HepG2 (cell line): ENCODE measurements around the gene SLFNL1. TPM values are rescaled to one million over a fixed set of nuclear protein-coding genes. Genes with fewer than 3 reads are reported as not detected.

Source experiments
- ARID4A ChIP-seq: sonication (generic); formaldehyde crosslinking; IDR thresholded peaks from 2 replicates; pipeline ENCODE4 v1.5.0; 2020; ENCODE audit warnings: mild to moderate bottlenecking, missing genetic modification reagents, borderline replicate concordance
- ATF7-NPFF ChIP-seq: sonication (generic); formaldehyde crosslinking; IDR thresholded peaks from 2 replicates; pipeline ENCODE4 v1.8.1; 2023; ENCODE audit warnings: mild to moderate bottlenecking, low read depth, missing genetic modification reagents, moderate library complexity
- GATA4 ChIP-seq: sonication (generic); IDR thresholded peaks from 2 replicates; pipeline ENCODE4 v1.6.1; 2016; ENCODE audit warnings: antibody characterized with exemption, low read depth, borderline replicate concordance
- KMT2B ChIP-seq: IDR thresholded peaks from 2 replicates; pipeline ENCODE4 v1.6.1; 2016; ENCODE audit warnings: missing genetic modification reagents, missing compliant biosample characterization
- NCOA2 ChIP-seq: sonication (generic); formaldehyde crosslinking; IDR thresholded peaks from 2 replicates; pipeline ENCODE4 v1.8.0; 2022; ENCODE audit warnings: inconsistent platforms
- NFYB ChIP-seq: sonication (generic); formaldehyde crosslinking; IDR thresholded peaks from 2 replicates; pipeline ENCODE4 v1.4.0; 2020; ENCODE audit warnings: missing genetic modification reagents
- PHF8 ChIP-seq: sonication (generic); formaldehyde crosslinking; IDR thresholded peaks from 2 replicates; pipeline ENCODE4 v1.5.0; 2020; ENCODE audit warnings: missing genetic modification reagents
- PPARG ChIP-seq: conservative IDR thresholded peaks from 2 replicates; pipeline ENCODE4 v1.6.1; 2016; ENCODE audit warnings: missing biosample characterization, missing genetic modification reagents
- SP2 ChIP-seq: sonication (generic); formaldehyde crosslinking; IDR thresholded peaks from 2 replicates; pipeline ENCODE4 v1.5.1; 2020; ENCODE audit warnings: mild to moderate bottlenecking, missing genetic modification reagents
- SSRP1 ChIP-seq: IDR thresholded peaks from 2 replicates; pipeline ENCODE4 v1.6.1; 2016; ENCODE audit warnings: control low read depth
- TAF15 ChIP-seq: fragments of 200-400 bp; formaldehyde crosslinking; IDR thresholded peaks from one replicate; pipeline ENCODE4 v1.6.1; 2018; ENCODE audit warnings: mild to moderate bottlenecking, low read depth, low read length; ENCODE audit not compliant: poor library complexity, severe bottlenecking
- ZBTB33 ChIP-seq: sonication (generic); formaldehyde crosslinking; IDR thresholded peaks from 2 replicates; pipeline ENCODE4 v1.4.0; 2020; ENCODE audit warnings: missing genetic modification reagents
- ZMAT3 ChIP-seq: sonication (generic); formaldehyde crosslinking; conservative IDR thresholded peaks from 2 replicates; pipeline ENCODE4 v1.7.0; 2021; ENCODE audit warnings: missing genetic modification reagents
- ZNF12 ChIP-seq: sonication (generic); formaldehyde crosslinking; IDR thresholded peaks from 2 replicates; pipeline ENCODE4 v1.5.0; 2020; ENCODE audit warnings: missing genetic modification reagents
- ZNF331 ChIP-seq: sonication (generic); formaldehyde crosslinking; IDR thresholded peaks from 2 replicates; pipeline ENCODE4 v1.4.0; 2020; ENCODE audit warnings: missing genetic modification reagents
- ZNF597 ChIP-seq: sonication (generic); formaldehyde crosslinking; IDR thresholded peaks from 2 replicates; pipeline ENCODE4 v1.5.0; 2020; ENCODE audit warnings: missing genetic modification reagents
- ZNF768 ChIP-seq: sonication (generic); formaldehyde crosslinking; IDR thresholded peaks from 2 replicates; pipeline ENCODE4 v1.4.0; 2020; ENCODE audit warnings: missing genetic modification reagents
- ZNF891 ChIP-seq: sonication (generic); formaldehyde crosslinking; IDR thresholded peaks from 2 replicates; pipeline ENCODE4 v1.5.0; 2020; ENCODE audit warnings: mild to moderate bottlenecking, missing genetic modification reagents
- ZSCAN25 ChIP-seq: sonication (generic); formaldehyde crosslinking; IDR thresholded peaks from 2 replicates; pipeline ENCODE4 v1.8.0; 2022; ENCODE audit warnings: mild to moderate bottlenecking, missing genetic modification reagents
- polyA plus RNA-seq, 8 experiments: library from polyadenylated mRNA; depleted of rRNA in 3 of 8; stranded (reverse) in 7 of 8; unstranded in 1 of 8; fragments of >200 nt; fragmentation: Illumina TruSeq in 4 of 8; extraction: Trizol in 4 of 8; gene quantifications; 2 replicates each; pipeline versions ENCODE4 v1.2.1 to v1.2.3, GENCODE V29; 2011 to 2016; ENCODE audit warnings: low read depth in 4 of 8, missing spikeins in 1 of 8, mixed read lengths in 1 of 8; ENCODE audit not compliant: insufficient read depth in 1 of 8
- total RNA-seq, 5 experiments: library from RNA; depleted of rRNA; stranded (reverse); fragments of >200 nt; fragmentation: Illumina TruSeq; extraction: Trizol; gene quantifications; 2 replicates each; pipeline ENCODE4 v1.2.3, GENCODE V29; 2016; ENCODE audit warnings: low read depth in 1 of 5
- TF ChIP-seq, protein P1 (sequence below), 2 experiments: sonication (generic) in 1 of 2; formaldehyde crosslinking in 1 of 2; IDR thresholded peaks; 2 replicates each; pipeline versions ENCODE4 v1.5.1 to v1.6.1; 2011 to 2020; ENCODE audit warnings: borderline replicate concordance in 1 of 2, low read depth in 1 of 2, low read length in 1 of 2, mild to moderate bottlenecking in 1 of 2, missing genetic modification reagents in 1 of 2, moderate library complexity in 1 of 2

SLFNL1 gene
- total and polyA plus RNA-seq, 2 of the 13 experiments (the other 11 are each of a cell fraction or from before 2014, with no cell fraction given): 0.07 to 0.20 TPM

- TF ChIP-seq ARID4A (CRISPR knock-in tag) (peak; percentile 81), ZNF768 (CRISPR knock-in tag) (peak; percentile 32; the same call in 1 of the 2 replicates), SP2 (CRISPR knock-in tag) (peak; percentile 92), ZNF12 (CRISPR knock-in tag) (no peak), TAF15 (peak; percentile 60), GATA4 (no peak), NCOA2 (CRISPR knock-in tag) (no peak), PHF8 (CRISPR knock-in tag) (peak; percentile 82), ZSCAN25 (peak; percentile 48; the same call in 1 of the 2 replicates), NFYB (CRISPR knock-in tag) (peak; percentile 92), KMT2B (CRISPR knock-in tag) (peak; percentile 31; the same call in 1 of the 2 replicates), ZNF597 (CRISPR knock-in tag) (no peak), SSRP1 (CRISPR knock-in tag) (0 out of 2 replicates have a peak, but pooled peaks have one; percentile 63), ATF7-NPFF (CRISPR knock-in tag) (0 out of 2 replicates have a peak, but pooled peaks have one; percentile 32), ZMAT3 (CRISPR knock-in tag) (0 out of 2 replicates have a peak, but pooled peaks have one; percentile 57), ZNF891 (CRISPR knock-in tag) (no peak; the same call in 1 of the 2 replicates), ZNF331 (CRISPR knock-in tag) (peak; percentile 63; the same call in 1 of the 2 replicates), ZBTB33 (CRISPR knock-in tag) (peak; percentile 86; the same call in 1 of the 2 replicates), PPARG (peak; percentile 28; the same call in 1 of the 2 replicates)
- TF ChIP-seq, protein P1, sequence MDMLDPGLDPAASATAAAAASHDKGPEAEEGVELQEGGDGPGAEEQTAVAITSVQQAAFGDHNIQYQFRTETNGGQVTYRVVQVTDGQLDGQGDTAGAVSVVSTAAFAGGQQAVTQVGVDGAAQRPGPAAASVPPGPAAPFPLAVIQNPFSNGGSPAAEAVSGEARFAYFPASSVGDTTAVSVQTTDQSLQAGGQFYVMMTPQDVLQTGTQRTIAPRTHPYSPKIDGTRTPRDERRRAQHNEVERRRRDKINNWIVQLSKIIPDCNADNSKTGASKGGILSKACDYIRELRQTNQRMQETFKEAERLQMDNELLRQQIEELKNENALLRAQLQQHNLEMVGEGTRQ (IDR thresholded peaks at IDR 0.05; ENCODE audit: low read depth, low read length): no peak
- TF ChIP-seq, protein P1 (CRISPR knock-in tag; IDR thresholded peaks at IDR 0.05; ENCODE audit: borderline replicate concordance): no peak
These were observed 42.1 kb downstream of the SLFNL1 start, which contains the start of gene CTPS1 (continued) for GRCh38 chr1:40979241-40980067.
